PC-3 (cell line): ENCODE results near the gene IGSF21.

Experiments used
- CTCF ChIP-seq: fragments of 300-600 bp; sonication (generic); conservative IDR thresholded peaks from 2 replicates; pipeline ENCODE4 v1.5.1; 2017; ENCODE audit warnings: antibody characterized with exemption, low read depth, mild to moderate bottlenecking, low read length
- EZH2 ChIP-seq: fragments of 300-600 bp; sonication (generic); IDR thresholded peaks from one replicate; pipeline ENCODE4 v1.6.1; 2017; ENCODE audit warnings: antibody characterized with exemption, mild to moderate bottlenecking, low read length; ENCODE audit not compliant: unreplicated experiment
- EZH2phosphoT487 ChIP-seq: fragments of 300-600 bp; sonication (generic); IDR thresholded peaks from 2 replicates; pipeline ENCODE4 v1.6.1; 2018; ENCODE audit warnings: mild to moderate bottlenecking, antibody characterized with exemption, low read length, borderline replicate concordance

DNA sequence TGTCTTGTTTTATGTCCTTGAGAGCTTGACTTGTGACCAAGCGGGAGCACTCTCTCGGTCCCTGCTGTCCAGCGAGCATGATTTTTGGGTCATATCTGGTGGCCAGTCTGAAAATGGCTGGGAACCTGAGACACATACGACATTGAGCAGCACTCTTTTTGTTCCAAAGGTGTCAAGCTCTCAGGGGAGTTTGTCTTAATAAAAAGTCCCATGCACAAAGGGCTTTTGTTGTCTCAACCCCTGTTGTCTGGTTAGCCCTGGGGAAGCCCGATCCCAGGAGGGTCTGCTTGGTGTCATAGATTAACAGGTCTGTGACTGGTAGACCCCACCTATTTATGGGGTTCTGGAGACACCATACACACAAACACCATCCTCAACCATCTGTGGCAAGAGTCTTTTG, 315.4 kb downstream of the IGSF21 start:
- TF ChIP-seq CTCF (no peak), EZH2 (no peak), EZH2phosphoT487 (no peak)
